ENCODE results near the gene PHF19. TPM values are rescaled to one million over a fixed set of nuclear protein-coding genes. Genes with fewer than 3 reads are reported as not detected.
A peak's percentile ranks its signal among the peaks of the same experiment; 100 is the strongest.

Gene PHF19
- total and polyA plus RNA-seq, 2 of the 8 experiments (the other 6 are each of a cell fraction or from before 2014, with no cell fraction given) = 28.2 to 31.8 TPM

DNA sequence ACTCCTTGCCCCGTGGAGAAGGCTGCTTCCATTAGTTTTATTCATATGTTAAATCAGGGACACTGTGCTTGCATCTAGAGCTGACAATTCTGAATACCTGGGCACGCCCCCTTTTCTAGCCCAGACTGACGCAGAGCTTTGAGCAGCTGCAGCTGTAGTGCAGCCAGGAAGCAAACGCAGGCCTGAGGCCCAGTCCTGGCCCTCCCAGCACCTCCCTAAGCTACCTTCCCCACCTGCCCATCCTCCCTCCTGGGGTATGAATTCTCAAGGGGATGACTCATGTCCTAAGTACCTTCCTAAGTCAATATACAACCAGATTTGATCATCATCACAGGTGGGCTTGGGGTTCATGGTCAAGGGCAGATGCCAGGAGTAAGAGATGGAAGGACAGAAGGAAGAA, 3.5 kb downstream of the PHF19 start:
- CTCF ChIA-PET (ENCODE audit: partially characterized antibody) = interaction anchor here (0.8 to 2.3 kb wide), 10 partner anchors 10 to 144 kb away, joined by 3 to 11 read pairs (median 4); no protein-coding TSS in a partner anchor
- no peak overlapping the region for H3K9ac ChIP-seq (replicated peaks in 1 of 4; ENCODE audit: extremely low read depth in 1 of 4, low read depth in 3 of 4, low read length in 3 of 4)
- peak; percentile 70 to 71; a peak in 3 of 4 replicates for TF ChIP-seq SIN3A (conservative IDR thresholded peaks at IDR 0.05 in 1 of 2, IDR thresholded peaks at IDR 0.05 in 1 of 2; ENCODE audit: low read depth in 1 of 2, low read length in 2 of 2)
- TF ChIP-seq ASH2L (IDR thresholded peaks at IDR 0.05; ENCODE audit: low read length) = no peak
- TF ChIP-seq JUND (IDR thresholded peaks at IDR 0.05; ENCODE audit: low read length) = peak; percentile 97
- TF ChIP-seq SIX5 (IDR thresholded peaks at IDR 0.05; ENCODE audit: low read depth, low read length) = no peak
- no peak; the same call in 1 of the 2 replicates for TF ChIP-seq CHD2 (IDR thresholded peaks at IDR 0.05; ENCODE audit: low read length)
- 0 out of 2 replicates have a peak, but pooled peaks have one; percentile 45 for TF ChIP-seq TAF1 (IDR thresholded peaks at IDR 0.05; ENCODE audit: low read depth, low read length)
- peak; percentile 20; the same call in 1 of the 2 replicates for TF ChIP-seq CREB1 (IDR thresholded peaks at IDR 0.05)
- 0 out of 2 replicates have a peak, but pooled peaks have one; percentile 28 for TF ChIP-seq SP4 (IDR thresholded peaks at IDR 0.05; ENCODE audit: low read length)
- no peak for TF ChIP-seq KDM4A (IDR thresholded peaks at IDR 0.05; ENCODE audit: low read depth, low read length, severe bottlenecking)
- peak in 1 of 2 experiments; percentile 54; a peak in 1 of 3 replicates for TF ChIP-seq EP300 (IDR thresholded peaks at IDR 0.05; ENCODE audit: borderline replicate concordance in 1 of 2, low read depth in 2 of 2, low read length in 2 of 2)
- peak; percentile 95 for TF ChIP-seq TCF12 (IDR thresholded peaks at IDR 0.05; ENCODE audit: low read depth, low read length)
- peak; percentile 34; the same call in 1 of the 2 replicates for TF ChIP-seq JUN (IDR thresholded peaks at IDR 0.05; ENCODE audit: low read depth, low read length)
- TF ChIP-seq TEAD4 (IDR thresholded peaks at IDR 0.05; ENCODE audit: low read depth, low read length) = peak; percentile 73; the same call in 1 of the 2 replicates

More for the DNA sequence above, 3.5 kb downstream of the PHF19 start:
- no peak overlapping the region for H3K14ac ChIP-seq (ENCODE audit: insufficient read length)
- H2BK12ac ChIP-seq (ENCODE audit: low read depth, low read length) = peak overlapping the region; percentile 91; the same call in 1 of the 2 replicates
- no peak overlapping the region for H3K56ac ChIP-seq (replicated peaks; ENCODE audit: insufficient read length, low read depth, low read length)
- H3K23ac ChIP-seq (ENCODE audit: insufficient read length) = no peak overlapping the region
- H4K5ac ChIP-seq (ENCODE audit: insufficient read length, low read depth, low read length) = no peak overlapping the region
- peak overlapping the region; percentile 98 for H2BK5ac ChIP-seq (ENCODE audit: low read depth, low read length)
- H3K9me3 ChIP-seq (ENCODE audit: insufficient read depth in 2 of 2, low read depth in 1 of 2, low read length in 1 of 2) = no peaks in the 10 kb centered on the region
- H3K79me2 ChIP-seq (ENCODE audit: control insufficient read depth in 1 of 2, insufficient read depth in 2 of 2, low read length in 2 of 2) = no peaks in the 10 kb centered on the region
- H3K4ac ChIP-seq (replicated peaks; ENCODE audit: insufficient read length, low read depth, low read length) = no peak overlapping the region
- WGBS, 2 experiments (ENCODE audit: extremely low coverage in 1 of 2, insufficient coverage in 1 of 2, insufficient read length in 1 of 2, insufficient replicate concordance in 2 of 2, low coverage in 1 of 2, low lambda C conversion rate in 2 of 2, missing lambda C conversion rate in 1 of 2) = 16% methylated on average over 4 of the region's 4 CpGs; no CpG with 5 or more reads in 1 of the 2 experiments
- H3K23me2 ChIP-seq (ENCODE audit: low read depth, low read length) = peaks cover 10% of the 10 kb centered on the region
- H3K18ac ChIP-seq (ENCODE audit: extremely low read depth, low read length) = peak overlapping the region; percentile 93
- DNase-seq (ENCODE audit: low read depth in 1 of 2, low spot score in 2 of 2) = peak; percentile 77 to 95
- no peak overlapping the region for H2BK15ac ChIP-seq (ENCODE audit: low read length)
- peak overlapping the region in 2 of 4 experiments; percentile 8 to 39; a peak in 2 of 8 replicates for H3K4me3 ChIP-seq (ENCODE audit: extremely low read depth in 1 of 4, insufficient read depth in 2 of 4, low read depth in 3 of 4, low read length in 4 of 4)
- no peak overlapping the region for H2BK120ac ChIP-seq (replicated peaks; ENCODE audit: low read depth, low read length)
- peaks cover 0 to 4% (median 1%) of the 10 kb centered on the region in 4 experiments; a peak in 3 of 7 replicates for H3K27me3 ChIP-seq (replicated peaks in 1 of 4; ENCODE audit: control insufficient read depth in 3 of 4, extremely low read depth in 1 of 4, insufficient read depth in 3 of 4, low read length in 3 of 4)
- peak overlapping the region; percentile 53 to 69 for H3K4me2 ChIP-seq (ENCODE audit: insufficient read depth in 1 of 2, low read depth in 2 of 2, low read length in 2 of 2)
- peak overlapping the region; percentile 78 for H3K27ac ChIP-seq (ENCODE audit: low read depth, low read length)
- peaks cover 0 to 3% (median 0%) of the 10 kb centered on the region in 4 experiments; a peak in 1 of 8 replicates for H3K36me3 ChIP-seq (ENCODE audit: control insufficient read depth in 2 of 4, insufficient read depth in 4 of 4, low read length in 3 of 4)
- H3K79me1 ChIP-seq (ENCODE audit: low read depth, low read length) = no peaks in the 10 kb centered on the region
- H4K20me1 ChIP-seq (replicated peaks in 1 of 2; ENCODE audit: control insufficient read depth in 1 of 2, insufficient read depth in 2 of 2, low read length in 2 of 2) = no peaks in the 10 kb centered on the region
- H2AK5ac ChIP-seq (ENCODE audit: low read depth, low read length) = no peak overlapping the region
- no peak for FAIRE-seq
- H4K8ac ChIP-seq (ENCODE audit: extremely low read depth, insufficient read depth, low read length) = no peak overlapping the region
- H4K91ac ChIP-seq (replicated peaks; ENCODE audit: insufficient read length, low read length) = peak overlapping the region; percentile 96
- peaks cover 23 to 54% (median 34%) of the 10 kb centered on the region in 4 experiments for H3K4me1 ChIP-seq (replicated peaks in 1 of 4; ENCODE audit: control insufficient read depth in 3 of 4, insufficient read depth in 4 of 4, low read length in 3 of 4)
- H2AFZ ChIP-seq (ENCODE audit: low read length) = no peak overlapping the region
- H2BK20ac ChIP-seq (ENCODE audit: low read length) = peak overlapping the region; percentile 24; the same call in 1 of the 2 replicates
- POLR2A ChIA-PET (ENCODE audit: partially characterized antibody) = interaction anchor here (0.9 to 2.7 kb wide), 13 partner anchors 11 to 69 kb away, joined by 3 to 12 read pairs (median 5); no protein-coding TSS in a partner anchor
